K562 (cell line): ENCODE results near the gene TJP3. TPM values are rescaled to one million over a fixed set of nuclear protein-coding genes. Genes with fewer than 3 reads are reported as not detected.

Experiments used
- BRF1 ChIP-seq: IDR thresholded peaks from 3 replicates; pipeline ENCODE4 v1.6.1; 2011; ENCODE audit warnings: borderline replicate concordance, mild to moderate bottlenecking; ENCODE audit not compliant: insufficient read length; ENCODE audit errors: extremely low read depth
- HDAC1 ChIP-seq, 2 experiments: fragments of 450-650 bp; IDR thresholded peaks; 2 replicates each; pipeline ENCODE4 v1.6.1; 2016 to 2017; ENCODE audit warnings: inconsistent platforms in 1 of 2, mild to moderate bottlenecking in 1 of 2, moderate library complexity in 1 of 2
- HES1 ChIP-seq: fragments of 450-650 bp; IDR thresholded peaks from 2 replicates; pipeline ENCODE4 v1.6.1; 2016; ENCODE audit warnings: low read depth, mild to moderate bottlenecking, moderate library complexity
- JUNB ChIP-seq: fragments of 450-650 bp; formaldehyde crosslinking; conservative IDR thresholded peaks from 2 replicates; pipeline ENCODE4 v1.4.0; 2020; ENCODE audit warnings: mild to moderate bottlenecking
- KLF10 ChIP-seq: fragments of 250-450 bp; sonication (Bioruptor Pico); IDR thresholded peaks from 2 replicates; pipeline ENCODE4 v1.6.1; 2021; ENCODE audit warnings: matching md5 sums
- L3MBTL2 ChIP-seq: fragments of 450-650 bp; IDR thresholded peaks from 2 replicates; pipeline ENCODE4 v1.6.1; 2016; ENCODE audit warnings: mild to moderate bottlenecking, moderate library complexity
- LEF1 ChIP-seq: fragments of 450-650 bp; IDR thresholded peaks from 2 replicates; pipeline ENCODE4 v1.6.1; 2016; ENCODE audit warnings: mild to moderate bottlenecking
- NUFIP1 ChIP-seq: fragments of 450-650 bp; IDR thresholded peaks from 2 replicates; pipeline ENCODE4 v1.6.1; 2018; ENCODE audit not compliant: partially characterized antibody
- RNF2 ChIP-seq: sonication (generic); IDR thresholded peaks from 2 replicates; pipeline ENCODE4 v1.6.1; 2016
- ZNF212 ChIP-seq: fragments of 450-650 bp; formaldehyde crosslinking; IDR thresholded peaks from 2 replicates; pipeline ENCODE4 v1.4.0; 2020; ENCODE audit warnings: mild to moderate bottlenecking
- ZNF280A ChIP-seq: fragments of 450-650 bp; IDR thresholded peaks from 2 replicates; pipeline ENCODE4 v1.6.1; 2018; ENCODE audit warnings: mild to moderate bottlenecking, low read depth; ENCODE audit not compliant: partially characterized antibody
- ZNF589 ChIP-seq: fragments of 200-800 bp; sonication (Bioruptor generic); IDR thresholded peaks from 2 replicates; pipeline ENCODE4 v1.6.1; 2016; ENCODE audit warnings: low read depth, missing genetic modification characterization, missing compliant biosample characterization
- ZNF740 ChIP-seq, 3 experiments: fragments of 200-800 bp in 1 of 3; sonication (Bioruptor generic) in 1 of 3; sonication (generic) in 1 of 3; formaldehyde crosslinking in 1 of 3; IDR thresholded peaks; 2 replicates each; pipeline versions ENCODE4 v1.6.1 to v1.8.0; 2016 to 2022; ENCODE audit warnings: mild to moderate bottlenecking in 2 of 3, missing compliant biosample characterization in 2 of 3, missing genetic modification characterization in 2 of 3, missing genetic modification reagents in 1 of 3
- polyA plus RNA-seq, 8 experiments: library from polyadenylated mRNA; depleted of rRNA in 4 of 8; stranded (reverse) in 5 of 8; unstranded in 3 of 8; fragments of >200 nt; fragmentation: Nextera tagmentation in 2 of 8; fragmentation: Illumina TruSeq in 1 of 8; extraction: Ambion mirVana in 2 of 8; extraction: Trizol in 1 of 8; gene quantifications; 2 replicates each; pipeline versions ENCODE4 v1.2.1 to v1.2.3, GENCODE V29; 2011 to 2014; ENCODE audit warnings: inconsistent platforms in 1 of 8, missing spikeins in 1 of 8
- total RNA-seq, 7 experiments: library from RNA; depleted of rRNA in 6 of 7; stranded (reverse); fragments of >200 nt in 6 of 7; fragmentation: Illumina TruSeq in 2 of 7; extraction: Trizol in 2 of 7; gene quantifications; 2 replicates each; pipeline versions ENCODE4 v1.2.1 to v1.2.3, GENCODE V29; 2011 to 2021; ENCODE audit warnings: low replicate concordance in 1 of 7
- TF ChIP-seq, protein P1 (sequence below): fragments of 450-650 bp; IDR thresholded peaks from 2 replicates; pipeline ENCODE4 v1.6.1; 2016; ENCODE audit warnings: missing biosample characterization, missing genetic modification characterization
- TF ChIP-seq, protein P2 (sequence below): sonication (generic); formaldehyde crosslinking; IDR thresholded peaks from 2 replicates; pipeline ENCODE4 v1.8.0; 2022; ENCODE audit warnings: mild to moderate bottlenecking, missing genetic modification reagents
- TF ChIP-seq, protein P3 (sequence below), 2 experiments: fragments of 450-650 bp in 1 of 2; IDR thresholded peaks; 2 replicates each; pipeline ENCODE4 v1.6.1; 2011 to 2017; ENCODE audit warnings: low read depth in 2 of 2, antibody characterized with exemption in 1 of 2, borderline replicate concordance in 1 of 2, low read length in 1 of 2, mild to moderate bottlenecking in 1 of 2, mixed read lengths in 1 of 2; ENCODE audit not compliant: control insufficient read depth in 1 of 2
- TF ChIP-seq, protein P4 (sequence below): sonication (generic); formaldehyde crosslinking; IDR thresholded peaks from 2 replicates; pipeline ENCODE4 v1.8.0; 2022; ENCODE audit warnings: missing genetic modification reagents, mild to moderate bottlenecking, moderate library complexity, borderline replicate concordance

TJP3 gene
- total and polyA plus RNA-seq, 9 of the 15 experiments (the other 6 are each of a cell fraction or from before 2014, with no cell fraction given), result 0.11 to 2.4 (median 0.57) TPM; not detected in 1

DNA sequence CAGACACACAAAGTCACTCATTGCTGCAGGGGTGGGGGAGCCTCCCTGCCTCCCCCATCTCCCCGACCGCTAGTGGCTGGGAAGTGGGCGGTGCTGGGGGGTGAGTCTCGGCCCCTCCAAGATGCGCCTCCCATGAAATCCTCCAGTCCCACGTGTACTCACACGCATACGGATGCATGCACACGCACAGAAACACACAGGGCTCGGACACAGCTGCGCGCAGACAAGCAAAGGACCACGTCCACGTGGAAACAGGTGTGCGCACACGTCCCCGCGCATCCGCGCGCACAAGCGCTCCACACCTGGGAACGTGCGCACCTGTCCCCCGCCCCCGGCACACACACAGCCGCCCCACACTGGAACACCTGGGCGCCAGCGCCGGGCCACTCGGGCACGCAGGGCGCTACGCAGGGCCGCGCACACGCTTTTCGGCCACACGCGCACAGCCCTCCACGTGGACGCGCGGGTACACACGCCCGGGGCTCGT lies 77.3 kb downstream of the TJP3 start (continued):
- TF ChIP-seq ZNF280A, result no peak
- no peak for TF ChIP-seq JUNB
- TF ChIP-seq, protein P1, sequence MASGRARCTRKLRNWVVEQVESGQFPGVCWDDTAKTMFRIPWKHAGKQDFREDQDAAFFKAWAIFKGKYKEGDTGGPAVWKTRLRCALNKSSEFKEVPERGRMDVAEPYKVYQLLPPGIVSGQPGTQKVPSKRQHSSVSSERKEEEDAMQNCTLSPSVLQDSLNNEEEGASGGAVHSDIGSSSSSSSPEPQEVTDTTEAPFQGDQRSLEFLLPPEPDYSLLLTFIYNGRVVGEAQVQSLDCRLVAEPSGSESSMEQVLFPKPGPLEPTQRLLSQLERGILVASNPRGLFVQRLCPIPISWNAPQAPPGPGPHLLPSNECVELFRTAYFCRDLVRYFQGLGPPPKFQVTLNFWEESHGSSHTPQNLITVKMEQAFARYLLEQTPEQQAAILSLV (tag), result no peak
- TF ChIP-seq ZNF740 (CRISPR knock-in tag; IDR thresholded peaks at IDR 0.05), result peak; percentile 96
- TF ChIP-seq ZNF740 (tag; IDR thresholded peaks at IDR 0.05), result no peak
- peak in 1 of 2 experiments; percentile 78; a peak in 2 of 4 replicates for TF ChIP-seq HDAC1 (IDR thresholded peaks at IDR 0.05)
- no peak for TF ChIP-seq NUFIP1
- TF ChIP-seq L3MBTL2, result 0 out of 2 replicates have a peak, but pooled peaks have one; percentile 29
- TF ChIP-seq ZNF589 (CRISPR knock-in tag), result no peak
- TF ChIP-seq, protein P2, sequence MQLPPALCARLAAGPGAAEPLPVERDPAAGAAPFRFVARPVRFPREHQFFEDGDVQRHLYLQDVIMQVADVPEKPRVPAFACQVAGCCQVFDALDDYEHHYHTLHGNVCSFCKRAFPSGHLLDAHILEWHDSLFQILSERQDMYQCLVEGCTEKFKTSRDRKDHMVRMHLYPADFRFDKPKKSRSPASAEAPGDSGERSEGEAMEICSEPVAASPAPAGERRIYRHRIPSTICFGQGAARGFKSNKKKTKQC (CRISPR knock-in tag), result no peak; the same call in 1 of the 2 replicates
- TF ChIP-seq LEF1, result no peak
- TF ChIP-seq RNF2, result no peak
- TF ChIP-seq, protein P3, sequence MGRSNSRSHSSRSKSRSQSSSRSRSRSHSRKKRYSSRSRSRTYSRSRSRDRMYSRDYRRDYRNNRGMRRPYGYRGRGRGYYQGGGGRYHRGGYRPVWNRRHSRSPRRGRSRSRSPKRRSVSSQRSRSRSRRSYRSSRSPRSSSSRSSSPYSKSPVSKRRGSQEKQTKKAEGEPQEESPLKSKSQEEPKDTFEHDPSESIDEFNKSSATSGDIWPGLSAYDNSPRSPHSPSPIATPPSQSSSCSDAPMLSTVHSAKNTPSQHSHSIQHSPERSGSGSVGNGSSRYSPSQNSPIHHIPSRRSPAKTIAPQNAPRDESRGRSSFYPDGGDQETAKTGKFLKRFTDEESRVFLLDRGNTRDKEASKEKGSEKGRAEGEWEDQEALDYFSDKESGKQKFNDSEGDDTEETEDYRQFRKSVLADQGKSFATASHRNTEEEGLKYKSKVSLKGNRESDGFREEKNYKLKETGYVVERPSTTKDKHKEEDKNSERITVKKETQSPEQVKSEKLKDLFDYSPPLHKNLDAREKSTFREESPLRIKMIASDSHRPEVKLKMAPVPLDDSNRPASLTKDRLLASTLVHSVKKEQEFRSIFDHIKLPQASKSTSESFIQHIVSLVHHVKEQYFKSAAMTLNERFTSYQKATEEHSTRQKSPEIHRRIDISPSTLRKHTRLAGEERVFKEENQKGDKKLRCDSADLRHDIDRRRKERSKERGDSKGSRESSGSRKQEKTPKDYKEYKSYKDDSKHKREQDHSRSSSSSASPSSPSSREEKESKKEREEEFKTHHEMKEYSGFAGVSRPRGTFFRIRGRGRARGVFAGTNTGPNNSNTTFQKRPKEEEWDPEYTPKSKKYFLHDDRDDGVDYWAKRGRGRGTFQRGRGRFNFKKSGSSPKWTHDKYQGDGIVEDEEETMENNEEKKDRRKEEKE (IDR thresholded peaks at IDR 0.05; ENCODE audit: borderline replicate concordance in 1 of 2, control insufficient read depth in 1 of 2, low read depth in 2 of 2, low read length in 1 of 2), result no peak
- TF ChIP-seq HES1, result no peak
- no peak for TF ChIP-seq ZNF212
- TF ChIP-seq, protein P4, sequence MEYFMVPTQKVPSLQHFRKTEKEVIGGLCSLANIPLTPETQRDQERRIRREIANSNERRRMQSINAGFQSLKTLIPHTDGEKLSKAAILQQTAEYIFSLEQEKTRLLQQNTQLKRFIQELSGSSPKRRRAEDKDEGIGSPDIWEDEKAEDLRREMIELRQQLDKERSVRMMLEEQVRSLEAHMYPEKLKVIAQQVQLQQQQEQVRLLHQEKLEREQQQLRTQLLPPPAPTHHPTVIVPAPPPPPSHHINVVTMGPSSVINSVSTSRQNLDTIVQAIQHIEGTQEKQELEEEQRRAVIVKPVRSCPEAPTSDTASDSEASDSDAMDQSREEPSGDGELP (CRISPR knock-in tag), result peak; percentile 56; the same call in 1 of the 2 replicates
- no peak for TF ChIP-seq KLF10 (CRISPR knock-in tag)
- TF ChIP-seq BRF1, result no peak
